Left forelimb (tissue), 1 donor: ENCODE results near the gene PALLD.

Experiments
- DNase-seq: peaks from one replicate; pipeline ENCODE4 v3.0.0-alpha.2; 2018; ENCODE audit warnings: low spot score

PALLD gene

GRCh38 chr4:168831919-168832762, 335.3 kb downstream of the PALLD start:
- peak; percentile 91 for DNase-seq

DNA sequence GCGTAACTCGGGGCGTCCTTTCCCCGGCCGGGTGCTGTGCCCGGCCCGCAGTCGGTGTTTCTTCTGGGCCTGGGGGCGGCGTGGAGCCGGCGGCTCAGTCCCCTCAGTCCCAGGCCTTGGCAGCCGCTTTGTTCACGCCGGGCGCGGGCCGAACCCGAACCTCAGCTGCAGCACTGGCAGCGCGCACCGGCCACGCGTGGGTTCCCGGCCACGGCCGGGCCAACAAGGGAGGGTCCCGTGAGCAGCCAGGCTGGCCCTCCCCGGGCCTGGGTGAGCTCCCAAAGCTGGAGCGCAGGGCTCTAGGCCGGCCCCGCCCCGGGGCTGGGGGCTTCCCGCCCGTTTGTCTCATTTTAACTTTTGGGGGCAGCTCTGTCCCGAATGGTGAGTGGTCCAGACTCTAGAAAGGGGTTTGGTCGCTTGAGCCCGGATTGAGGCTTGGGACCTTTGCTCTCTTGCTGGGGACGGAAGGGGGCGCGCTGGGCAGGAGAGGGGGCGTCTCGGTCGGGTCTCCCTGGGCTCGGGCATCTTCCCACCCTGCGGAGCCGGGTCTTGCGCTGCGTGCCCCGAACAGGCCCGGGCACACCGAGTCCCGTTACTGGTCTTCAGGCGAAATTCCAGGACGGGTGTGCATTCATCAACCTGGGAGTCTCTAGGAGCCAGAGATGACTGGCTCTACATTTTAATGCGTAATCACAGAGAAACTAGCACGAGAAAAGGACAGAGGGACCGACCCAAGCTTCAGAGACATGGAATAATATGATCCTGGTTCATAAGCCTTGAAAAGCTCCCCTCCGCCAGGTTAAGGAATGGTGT, 336.1 kb downstream of the PALLD start:
- DNase-seq, result peak; percentile 74

- DNase-seq, result no peak
Measured at GRCh38 chr4:168833881-168834280, 337.0 kb downstream of the PALLD start.

DNA sequence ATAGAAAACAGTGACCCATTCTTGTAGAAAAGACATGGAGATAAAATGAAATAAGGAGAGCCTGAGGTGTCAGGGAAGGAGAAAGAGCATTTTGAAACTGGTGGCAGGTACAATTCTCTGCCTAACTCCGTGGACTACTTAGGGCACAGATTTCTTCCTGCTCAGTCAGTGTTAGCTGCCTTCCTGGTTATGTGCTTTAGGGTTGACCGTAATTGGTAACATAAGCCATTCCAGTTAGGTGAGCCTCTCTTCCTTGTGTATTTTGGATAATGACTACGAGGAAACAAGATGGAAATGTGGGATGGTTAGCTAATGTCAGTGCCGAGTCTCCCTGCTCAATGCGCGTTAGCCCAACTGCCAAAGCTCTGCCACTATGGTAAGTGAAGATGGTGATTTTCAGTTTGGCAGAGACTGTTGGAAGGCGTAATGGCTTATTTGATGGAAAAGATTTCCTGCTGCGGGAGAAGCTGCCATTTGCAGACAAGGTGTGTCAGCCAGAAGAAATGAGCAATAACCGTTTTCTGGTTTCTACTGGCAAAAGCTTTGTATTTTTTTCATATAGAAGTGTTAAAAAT, 339.1 kb downstream of the PALLD start:
- DNase-seq, result no peak

DNA sequence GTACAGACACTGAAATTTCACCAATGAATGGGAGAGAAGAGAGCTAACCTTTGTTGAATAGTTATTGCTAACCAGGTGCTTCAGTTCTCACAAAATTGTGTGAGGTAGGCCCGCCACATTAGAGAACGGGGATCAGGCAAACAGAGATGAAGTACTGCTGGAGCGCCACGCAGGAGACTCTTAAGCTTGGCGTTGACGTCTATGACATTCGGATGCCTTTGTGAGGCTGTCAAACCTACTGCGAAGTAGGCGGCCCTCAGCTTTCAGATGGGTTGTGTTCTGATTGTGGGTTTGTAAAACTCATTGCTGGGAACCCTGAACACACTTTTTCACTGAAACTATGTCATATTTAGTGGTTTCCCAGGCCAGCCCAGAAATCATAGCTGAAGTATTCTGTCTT, 339.6 kb downstream of the PALLD start:
- DNase-seq, result no peak

- DNase-seq, result no peak
Measured at GRCh38 chr4:168837922-168838321, 341.1 kb downstream of the PALLD start.

GRCh38 chr4:168839758-168840391, 343.0 kb downstream of the PALLD start:
- DNase-seq, result no peak

- no peak for DNase-seq
Measured at GRCh38 chr4:168840392-168840763, 343.5 kb downstream of the PALLD start.

- no peak for DNase-seq
Measured at GRCh38 chr4:168841000-168841671, 344.3 kb downstream of the PALLD start.

DNA sequence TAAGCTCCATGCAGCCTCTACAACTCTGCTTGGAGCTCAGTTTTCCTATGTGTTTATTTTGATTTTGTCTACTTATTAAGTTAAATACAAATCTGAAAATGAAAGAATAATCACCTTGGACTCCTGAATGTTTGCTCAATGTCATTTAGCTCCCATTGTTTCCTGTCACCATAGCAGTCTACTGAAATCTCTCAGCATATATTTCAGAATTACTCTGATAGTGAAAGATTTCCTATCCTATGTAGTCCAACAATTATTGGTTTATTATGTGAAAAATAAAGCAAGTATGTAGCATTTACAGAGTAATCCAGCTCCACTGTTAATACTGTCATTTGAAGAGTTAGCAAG, 344.8 kb downstream of the PALLD start:
- DNase-seq, result no peak

DNA sequence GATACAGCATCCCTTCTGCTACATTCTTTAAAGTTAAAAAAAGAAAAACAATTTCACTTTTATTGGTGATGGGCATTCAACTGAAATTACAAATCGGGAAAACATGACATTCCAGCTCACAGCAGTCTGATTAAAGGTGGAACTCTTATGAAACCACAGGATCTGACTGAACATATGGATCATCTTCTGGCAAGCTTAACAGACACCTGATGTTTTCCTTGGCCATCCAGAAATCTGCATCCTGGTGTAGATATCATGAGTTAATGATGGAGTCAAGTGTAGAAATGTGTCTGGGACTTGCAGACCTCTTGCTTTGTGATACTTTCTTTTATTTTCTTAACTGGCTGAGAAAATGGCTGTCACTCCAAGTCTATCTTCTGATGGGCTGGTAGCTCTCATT, 345.3 kb downstream of the PALLD start:
- DNase-seq, result no peak

GRCh38 chr4:168843635-168844034, 346.8 kb downstream of the PALLD start:
- DNase-seq, result no peak

DNA sequence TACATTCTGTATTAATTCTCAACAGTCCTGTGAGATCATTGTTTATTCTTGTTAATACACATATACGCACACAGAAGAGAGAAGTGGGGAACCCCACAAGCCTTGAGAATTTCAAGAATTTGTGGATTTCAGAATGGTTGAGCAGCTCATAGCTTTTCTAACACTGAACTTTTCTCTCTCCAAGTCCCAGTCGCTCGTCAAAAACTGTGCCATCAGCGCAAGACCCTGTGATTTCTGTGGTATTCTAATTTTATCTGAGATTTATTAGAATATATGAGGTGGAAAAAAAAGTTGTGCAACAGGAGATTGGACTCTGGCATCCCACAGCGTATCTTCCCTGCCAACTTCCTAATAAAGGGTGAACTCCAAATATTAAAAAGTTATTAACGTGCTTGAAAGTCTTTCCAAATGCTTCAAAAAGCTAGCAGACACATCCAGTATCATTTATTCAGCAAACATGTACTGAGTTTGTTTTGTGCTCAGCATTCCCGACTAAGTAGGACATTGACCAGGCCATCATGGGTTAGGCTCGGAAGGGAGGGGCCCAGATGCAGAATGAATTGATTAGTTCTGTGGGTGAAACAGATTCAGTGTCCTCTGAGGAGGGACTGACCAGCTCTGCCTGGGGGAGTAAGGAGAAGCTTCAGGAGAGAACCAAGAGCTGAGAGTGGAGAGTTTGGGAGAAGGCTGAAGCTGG, 347.6 kb downstream of the PALLD start:
- no peak for DNase-seq

DNA sequence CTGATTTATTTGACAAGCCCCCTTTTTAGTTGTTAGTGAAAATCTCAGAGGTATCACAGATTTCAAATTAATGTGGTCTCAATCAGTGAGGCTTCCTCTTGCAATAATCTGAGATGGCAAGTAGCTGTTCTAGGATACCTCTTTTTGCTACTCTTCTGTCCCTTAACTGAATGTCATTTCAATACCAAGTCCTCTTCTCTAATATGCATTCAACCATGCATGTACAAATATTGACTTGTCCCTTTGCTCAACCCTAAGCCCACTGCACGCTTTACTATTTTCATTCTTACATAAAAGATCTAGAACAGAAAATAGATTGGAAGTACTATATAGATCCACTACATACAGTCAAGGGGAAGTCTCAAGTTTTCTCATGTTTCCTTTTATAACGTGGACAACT, 349.0 kb downstream of the PALLD start:
- no peak for DNase-seq

- DNase-seq, result no peak
Measured at GRCh38 chr4:168846414-168846813, 349.6 kb downstream of the PALLD start.

- DNase-seq, result no peak
Measured at GRCh38 chr4:168847771-168848502, 351.1 kb downstream of the PALLD start.

DNA sequence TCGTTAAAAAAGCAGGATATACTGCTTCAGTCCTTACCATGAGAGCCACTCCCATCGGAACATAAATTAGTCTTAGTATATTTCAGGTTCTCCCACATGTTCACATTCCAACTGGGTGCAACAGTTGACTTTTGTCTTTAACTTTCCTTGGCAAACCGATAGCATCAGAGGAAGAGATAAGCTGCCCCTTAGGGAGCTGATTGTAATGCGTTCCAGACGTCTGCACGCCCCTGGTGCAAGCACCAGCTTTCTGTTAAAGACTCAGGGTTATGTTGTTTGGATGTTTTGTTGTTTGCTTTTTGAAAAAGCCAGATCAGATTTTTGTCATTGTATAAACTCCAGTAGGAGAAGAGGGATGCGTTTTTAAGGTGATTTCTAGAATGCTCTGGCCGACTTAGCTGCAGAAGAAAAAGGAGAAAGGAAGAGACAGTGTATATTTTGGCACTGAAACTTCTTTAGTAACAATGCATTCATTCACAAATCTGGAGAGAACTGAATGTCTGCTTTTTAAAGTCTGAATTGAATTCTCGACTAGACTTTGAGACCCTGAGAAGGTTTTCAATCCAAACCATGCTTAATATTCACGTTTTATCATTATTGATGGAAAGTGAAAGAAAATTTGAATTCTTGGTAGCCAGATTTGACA, 352.3 kb downstream of the PALLD start:
- no peak for DNase-seq

- no peak for DNase-seq
Measured at GRCh38 chr4:168849997-168850396, 353.1 kb downstream of the PALLD start.

DNA sequence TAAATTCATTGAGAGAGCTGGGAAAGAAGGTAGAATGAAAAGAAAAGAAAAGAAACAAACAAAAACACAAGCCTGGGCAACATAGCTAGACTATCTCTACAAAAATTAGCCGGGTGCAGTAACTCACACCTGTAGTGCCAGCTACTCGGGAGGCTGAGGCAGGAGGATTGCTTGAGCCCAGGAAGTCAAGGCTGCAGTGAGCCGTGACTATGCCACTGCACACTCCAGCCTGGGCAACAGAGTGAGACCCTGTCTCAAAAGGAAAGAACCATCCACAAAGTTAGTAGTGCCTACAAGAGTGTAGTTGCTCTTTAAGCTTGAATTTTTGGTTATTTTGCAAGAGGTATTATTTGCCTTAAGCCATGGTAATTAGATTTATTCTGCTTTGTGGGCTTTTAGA, 355.5 kb downstream of the PALLD start:
- DNase-seq, result no peak
